Non-pigmented ciliary epithelial cell (primary cell): Measurements from ENCODE around the gene DOCK1.

Source experiments
- DNase-seq: peaks from one replicate; pipeline ENCODE4 v3.0.0-alpha.2; 2010; ENCODE audit warnings: low read depth

DOCK1 gene

GRCh38 chr10:127039435-127039834, 134.2 kb downstream of the DOCK1 start:
- no peak for DNase-seq

- DNase-seq = no peak
These were observed 135.5 kb downstream of the DOCK1 start for GRCh38 chr10:127040756-127041155.

GRCh38 chr10:127041552-127041951, 136.3 kb downstream of the DOCK1 start:
- DNase-seq = peak; percentile 81

- DNase-seq = no peak
These were observed 138.1 kb downstream of the DOCK1 start for GRCh38 chr10:127043301-127043700.

- DNase-seq = no peak
These were observed 139.0 kb downstream of the DOCK1 start for GRCh38 chr10:127044186-127044585.

- no peak for DNase-seq
These were observed 142.0 kb downstream of the DOCK1 start for GRCh38 chr10:127046975-127047877.

GRCh38 chr10:127047878-127048238, 142.6 kb downstream of the DOCK1 start:
- no peak for DNase-seq

GRCh38 chr10:127048630-127049029, 143.4 kb downstream of the DOCK1 start:
- no peak for DNase-seq

GRCh38 chr10:127052001-127052400, 146.8 kb downstream of the DOCK1 start:
- DNase-seq = no peak

- no peak for DNase-seq
These were observed 150.0 kb downstream of the DOCK1 start for GRCh38 chr10:127055263-127055662.

- no peak for DNase-seq
These were observed 154.1 kb downstream of the DOCK1 start for GRCh38 chr10:127059314-127059713.

- DNase-seq = no peak
These were observed 158.5 kb downstream of the DOCK1 start for GRCh38 chr10:127063762-127064161.

GRCh38 chr10:127064474-127064873, 159.2 kb downstream of the DOCK1 start:
- no peak for DNase-seq

GRCh38 chr10:127067542-127068194, 162.4 kb downstream of the DOCK1 start:
- no peak for DNase-seq

- no peak for DNase-seq
These were observed 163.3 kb downstream of the DOCK1 start for GRCh38 chr10:127068485-127068884.

- no peak for DNase-seq
These were observed 164.2 kb downstream of the DOCK1 start for GRCh38 chr10:127069436-127069835.

GRCh38 chr10:127071126-127071525, 165.9 kb downstream of the DOCK1 start:
- no peak for DNase-seq

- no peak for DNase-seq
These were observed 168.4 kb downstream of the DOCK1 start for GRCh38 chr10:127073666-127074065.

- DNase-seq = no peak
These were observed 174.2 kb downstream of the DOCK1 start for GRCh38 chr10:127079392-127079791.

GRCh38 chr10:127080317-127080716, 175.1 kb downstream of the DOCK1 start:
- no peak for DNase-seq

- no peak for DNase-seq
These were observed 176.7 kb downstream of the DOCK1 start for GRCh38 chr10:127081851-127082345.

- DNase-seq = no peak
These were observed 177.4 kb downstream of the DOCK1 start for GRCh38 chr10:127082651-127083050.

- DNase-seq = no peak
These were observed 180.7 kb downstream of the DOCK1 start for GRCh38 chr10:127085957-127086356.
